ENCODE measurements around the gene TENT4A. TPM values are rescaled to one million over a fixed set of nuclear protein-coding genes. Genes with fewer than 3 reads are reported as not detected.

Gene TENT4A
- total RNA-seq, 1 experiment from 2014 or later, result 29.2 TPM

DNA sequence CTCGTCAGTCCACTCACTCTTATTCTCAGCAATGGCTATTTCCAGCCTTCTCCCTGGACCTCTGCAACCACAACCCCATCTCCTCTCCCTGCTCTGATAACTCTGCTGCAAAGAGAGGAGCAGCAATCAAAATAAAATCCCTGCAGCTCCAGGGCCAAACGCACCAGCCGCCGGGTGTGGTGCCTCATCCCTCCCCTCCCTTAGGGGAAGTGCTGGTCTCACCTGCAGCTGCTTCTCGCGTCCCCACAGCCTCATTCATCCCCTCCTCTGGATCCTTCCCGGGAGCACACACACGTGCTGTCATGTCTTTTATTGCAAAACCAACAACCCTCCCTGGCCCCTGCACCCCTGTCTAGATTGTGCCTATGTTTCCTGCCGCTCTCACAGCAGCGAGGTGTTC is 77.8 kb downstream of the TENT4A start:
- Mint-ChIP-seq H3K4me3 (no peak overlapping the region), H3K4me1 (peaks cover 4% of the 10 kb centered on the region), H3K27ac (no peak overlapping the region), H3K27me3 (ENCODE audit: low read depth) (no peaks in the 10 kb centered on the region; the same call in 1 of the 2 replicates), H3K36me3 (no peaks in the 10 kb centered on the region), H3K9me3 (no peaks in the 10 kb centered on the region)
- peak; percentile 47 for ATAC-seq
- DNase-seq (ENCODE audit: low spot score), result no peak
- ChIA-PET POLR2A (no interaction called here), CTCF (interaction anchor here (1.3 to 1.8 kb wide), 3 partner anchors 10 to 29 kb away, joined by 5 read pairs; no protein-coding TSS in a partner anchor)
- TF ChIP-seq NR2C2 (CRISPR knock-in tag; IDR thresholded peaks at IDR 0.05), result no peak

GRCh38 chr5:6792376-6792775 is 79.1 kb downstream of the TENT4A start:
- Mint-ChIP-seq H3K4me3 (no peak overlapping the region), H3K27ac (no peak overlapping the region), H3K27me3 (ENCODE audit: low read depth) (no peaks in the 10 kb centered on the region; the same call in 1 of the 2 replicates), H3K36me3 (no peaks in the 10 kb centered on the region), H3K4me1 (peaks cover 4% of the 10 kb centered on the region), H3K9me3 (no peaks in the 10 kb centered on the region)
- TF ChIP-seq HMGXB4 (CRISPR knock-in tag; IDR thresholded peaks at IDR 0.05) (no peak), ATF1 (CRISPR knock-in tag; IDR thresholded peaks at IDR 0.05) (no peak), ZNF232 (CRISPR knock-in tag; IDR thresholded peaks at IDR 0.05) (no peak), AR (CRISPR knock-in tag; IDR thresholded peaks at IDR 0.05) (no peak), IRF1 (CRISPR knock-in tag; IDR thresholded peaks at IDR 0.05) (no peak), ZSCAN18 (CRISPR knock-in tag; IDR thresholded peaks at IDR 0.05) (no peak), GRHL2 (CRISPR knock-in tag; IDR thresholded peaks at IDR 0.05; ENCODE audit: insufficient replicate concordance, severe bottlenecking) (no peak), NFE2L1 (CRISPR knock-in tag; IDR thresholded peaks at IDR 0.05) (no peak), USF1 (CRISPR knock-in tag; IDR thresholded peaks at IDR 0.05) (no peak), FOXJ3 (CRISPR knock-in tag; IDR thresholded peaks at IDR 0.05; ENCODE audit: borderline replicate concordance) (no peak), ZNF121 (CRISPR knock-in tag; IDR thresholded peaks at IDR 0.05) (no peak)
- ATAC-seq, result no peak
- POLR2A ChIA-PET, result no interaction called here
- DNase-seq (ENCODE audit: low spot score), result no peak
- CTCF ChIA-PET, result interaction anchor here (1.1 to 2.2 kb wide), 2 partner anchors 26 to 28 kb away, joined by 3 to 8 read pairs; no protein-coding TSS in a partner anchor

DNA sequence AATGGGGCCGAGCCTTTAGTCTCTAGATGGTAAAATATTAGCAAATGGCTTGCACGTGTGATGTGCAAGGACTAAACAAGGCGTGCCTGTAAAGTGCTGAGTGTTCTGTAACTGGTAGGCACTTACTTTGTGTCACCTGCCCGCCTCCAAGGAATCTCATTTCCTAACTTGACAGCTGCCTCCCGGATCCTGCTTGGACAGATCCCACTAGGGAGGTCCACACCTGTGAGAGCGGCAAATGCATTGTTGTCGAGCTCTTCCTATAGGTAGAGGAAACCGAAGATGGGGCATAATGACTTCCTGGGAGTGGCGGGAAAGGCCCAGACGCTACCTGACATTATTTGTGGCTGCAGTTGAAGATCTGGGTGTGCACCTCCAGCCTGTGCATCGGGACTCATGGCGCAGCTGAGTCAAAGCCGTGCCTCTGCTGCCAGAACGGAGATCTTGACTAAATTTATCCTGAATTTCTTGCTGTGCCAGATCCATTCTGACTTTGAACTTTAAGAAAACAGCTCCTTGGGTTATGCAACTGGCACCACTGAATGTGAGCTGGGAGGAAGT is 79.8 kb downstream of the TENT4A start:
- H3K27ac Mint-ChIP-seq, result no peak overlapping the region
- no peak for TF ChIP-seq NR1H2 (CRISPR knock-in tag; IDR thresholded peaks at IDR 0.05)
- TF ChIP-seq ZNF121 (CRISPR knock-in tag; IDR thresholded peaks at IDR 0.05), result no peak
- TF ChIP-seq ZBTB21 (CRISPR knock-in tag; IDR thresholded peaks at IDR 0.05; ENCODE audit: borderline replicate concordance), result no peak
- no peak for TF ChIP-seq ELF4 (CRISPR knock-in tag; IDR thresholded peaks at IDR 0.05; ENCODE audit: low read depth)
- no peak for TF ChIP-seq ZNF416 (CRISPR knock-in tag; IDR thresholded peaks at IDR 0.05)
- no peak for TF ChIP-seq SOX15 (CRISPR knock-in tag; IDR thresholded peaks at IDR 0.05)
- no peak for DNase-seq (ENCODE audit: low spot score)
- H3K36me3 Mint-ChIP-seq, result no peaks in the 10 kb centered on the region
- peaks cover 4% of the 10 kb centered on the region for H3K4me1 Mint-ChIP-seq
- ChIA-PET CTCF (interaction anchor here (1.1 to 2.2 kb wide), 3 partner anchors 27 to 28 kb away, joined by 3 to 8 read pairs (median 6); no protein-coding TSS in a partner anchor), POLR2A (no interaction called here)
- H3K4me3 Mint-ChIP-seq, result no peak overlapping the region
- no peaks in the 10 kb centered on the region for H3K9me3 Mint-ChIP-seq
- ATAC-seq, result no peak; the same call in 1 of the 2 replicates
- no peaks in the 10 kb centered on the region; the same call in none of the 2 replicates for H3K27me3 Mint-ChIP-seq (ENCODE audit: low read depth)

Measured in WTC11 (cell line).